KMS-11 (cell line): ENCODE data around the gene NIPAL3.

ENCODE experiments used
- H2AFZ ChIP-seq: fragments of 200-600 bp; sonication (generic); 2 replicates; pipeline ENCODE4 v1.6.1; 2016; ENCODE audit warnings: antibody characterized with exemption, mixed run types, low read depth
- H3K27ac ChIP-seq: fragments of 200-600 bp; sonication (generic); 2 replicates; pipeline ENCODE4 v1.6.1; 2016; ENCODE audit warnings: mild to moderate bottlenecking, mixed run types
- H3K27me3 ChIP-seq: fragments of 200-600 bp; sonication (generic); 2 replicates; pipeline ENCODE4 v1.6.1; 2017; ENCODE audit warnings: mild to moderate bottlenecking, low read depth, mixed run types, moderate library complexity; ENCODE audit not compliant: insufficient read depth
- H3K36me3 ChIP-seq: fragments of 200-600 bp; sonication (generic); 2 replicates; pipeline ENCODE4 v1.6.1; 2017; ENCODE audit warnings: mild to moderate bottlenecking, mixed run types; ENCODE audit not compliant: insufficient read depth
- H3K4me1 ChIP-seq: fragments of 200-600 bp; sonication (generic); 2 replicates; pipeline ENCODE4 v1.6.1; 2016; ENCODE audit warnings: mild to moderate bottlenecking, low read depth, mixed run types; ENCODE audit not compliant: poor library complexity, severe bottlenecking
- H3K4me2 ChIP-seq: fragments of 200-600 bp; sonication (generic); 2 replicates; pipeline ENCODE4 v1.7.0; 2016; ENCODE audit warnings: mild to moderate bottlenecking, mixed run types
- H3K4me3 ChIP-seq: fragments of 200-600 bp; sonication (generic); IDR thresholded peaks from 2 replicates; pipeline ENCODE4 v1.6.1; 2017; ENCODE audit warnings: low read depth, low read length, mixed read lengths; ENCODE audit not compliant: insufficient read depth
- H3K79me2 ChIP-seq: fragments of 200-600 bp; sonication (generic); 2 replicates; pipeline ENCODE4 v1.6.1; 2016; ENCODE audit warnings: low read depth, mixed run types; ENCODE audit not compliant: insufficient read depth
- H3K9ac ChIP-seq: fragments of 200-600 bp; sonication (generic); 2 replicates; pipeline ENCODE4 v1.6.1; 2016; ENCODE audit warnings: mild to moderate bottlenecking, mixed run types
- H4K20me1 ChIP-seq: fragments of 200-600 bp; sonication (generic); 2 replicates; pipeline ENCODE4 v1.6.1; 2016; ENCODE audit warnings: mild to moderate bottlenecking, mixed run types; ENCODE audit not compliant: insufficient read depth
- TF ChIP-seq, protein P1 (sequence below): fragments of 200-600 bp; sonication (generic); conservative IDR thresholded peaks from 2 replicates; pipeline ENCODE4 v1.6.1; 2017; ENCODE audit warnings: low read depth, mild to moderate bottlenecking, antibody characterized with exemption, low read length, moderate library complexity, mixed read lengths

NIPAL3 gene

DNA sequence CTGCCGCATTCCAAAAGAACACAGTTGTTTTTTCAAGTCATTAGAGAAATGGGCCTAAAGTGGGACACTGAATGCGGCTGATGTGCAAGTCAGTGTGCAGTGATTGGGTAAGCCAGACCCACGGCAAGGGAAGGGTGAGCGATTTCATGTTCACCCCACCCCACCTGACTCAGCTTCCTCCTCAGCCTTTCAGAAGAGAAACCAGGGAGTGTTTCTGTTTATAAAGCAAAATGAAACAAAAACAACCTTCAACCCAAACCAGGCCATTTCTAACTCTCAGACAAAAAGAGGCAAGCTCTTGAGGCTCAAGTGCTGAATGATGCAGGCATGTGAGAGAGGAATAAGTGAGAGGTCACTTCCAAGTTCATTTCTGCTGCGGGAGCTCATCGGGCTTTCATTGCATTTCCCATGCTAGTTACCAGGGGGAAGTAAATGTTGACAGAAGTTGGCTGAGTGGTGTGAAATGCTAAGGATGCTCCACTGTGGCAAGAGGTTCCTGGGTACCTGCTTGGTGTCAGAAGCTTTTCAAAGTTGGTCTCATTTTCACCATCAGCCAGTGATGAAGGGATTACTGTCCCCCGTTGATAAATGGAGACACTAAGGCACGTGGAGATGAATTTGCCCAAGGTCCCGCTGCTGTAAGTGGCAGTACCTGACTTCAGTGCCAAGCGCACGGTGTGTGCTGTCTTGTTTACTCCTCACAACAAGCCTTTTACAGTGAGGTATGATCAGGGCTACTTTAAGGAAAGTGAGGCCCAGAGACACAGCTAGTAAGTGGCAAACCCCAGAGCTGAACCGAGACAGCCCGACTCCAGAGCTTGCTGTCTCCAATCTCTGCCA, 31.1 kb upstream of the NIPAL3 start:
- peak overlapping the region; percentile 69 for H3K27ac ChIP-seq

DNA sequence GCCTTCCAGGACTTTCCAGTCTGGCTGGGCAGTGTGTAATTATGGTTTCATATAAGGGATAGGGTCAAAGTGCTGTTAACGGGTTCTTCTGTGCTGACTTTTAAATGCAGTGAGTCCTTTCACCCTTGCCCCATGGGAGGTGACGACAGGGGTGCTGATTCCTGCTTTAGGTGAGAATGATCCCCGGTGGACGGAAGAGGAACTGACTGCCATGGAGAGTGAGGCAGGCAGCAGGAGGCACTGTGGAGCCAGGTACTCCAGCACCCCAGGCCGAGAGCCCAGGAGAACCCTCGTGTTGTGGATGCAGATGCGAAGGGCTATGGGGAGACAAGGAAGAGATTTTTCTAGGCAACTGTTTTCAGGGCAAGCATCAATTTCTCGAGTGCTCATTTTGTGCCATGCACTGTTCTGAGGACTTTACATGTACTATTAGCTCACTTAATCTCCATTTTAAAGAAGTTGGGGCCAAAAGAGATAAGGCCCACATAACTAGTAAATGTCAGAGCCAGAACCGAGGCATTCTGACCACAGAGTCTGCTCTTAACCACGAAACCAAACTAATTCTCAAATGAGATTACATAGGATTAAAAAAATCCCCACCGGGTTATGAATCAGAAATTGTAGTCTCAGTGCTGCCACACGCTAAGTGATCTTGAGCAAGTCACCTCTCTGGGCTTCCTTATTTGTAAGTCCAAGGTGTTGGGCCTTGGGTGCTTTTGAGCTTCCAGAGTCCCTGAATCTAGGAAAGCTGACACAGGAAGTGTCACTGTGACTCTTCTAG, 30.3 kb upstream of the NIPAL3 start:
- Histone ChIP-seq H4K20me1 (no peaks in the 10 kb centered on the region), H2AFZ (no peak overlapping the region), H3K4me3 (no peak overlapping the region), H3K27ac (peak overlapping the region; percentile 69), H3K4me1 (peaks cover 70% of the 10 kb centered on the region), H3K4me2 (peak overlapping the region; percentile 93), H3K27me3 (no peaks in the 10 kb centered on the region), H3K36me3 (no peaks in the 10 kb centered on the region), H3K79me2 (no peaks in the 10 kb centered on the region), H3K9ac (peak overlapping the region; percentile 13; the same call in 1 of the 2 replicates)
- TF ChIP-seq, protein P1, sequence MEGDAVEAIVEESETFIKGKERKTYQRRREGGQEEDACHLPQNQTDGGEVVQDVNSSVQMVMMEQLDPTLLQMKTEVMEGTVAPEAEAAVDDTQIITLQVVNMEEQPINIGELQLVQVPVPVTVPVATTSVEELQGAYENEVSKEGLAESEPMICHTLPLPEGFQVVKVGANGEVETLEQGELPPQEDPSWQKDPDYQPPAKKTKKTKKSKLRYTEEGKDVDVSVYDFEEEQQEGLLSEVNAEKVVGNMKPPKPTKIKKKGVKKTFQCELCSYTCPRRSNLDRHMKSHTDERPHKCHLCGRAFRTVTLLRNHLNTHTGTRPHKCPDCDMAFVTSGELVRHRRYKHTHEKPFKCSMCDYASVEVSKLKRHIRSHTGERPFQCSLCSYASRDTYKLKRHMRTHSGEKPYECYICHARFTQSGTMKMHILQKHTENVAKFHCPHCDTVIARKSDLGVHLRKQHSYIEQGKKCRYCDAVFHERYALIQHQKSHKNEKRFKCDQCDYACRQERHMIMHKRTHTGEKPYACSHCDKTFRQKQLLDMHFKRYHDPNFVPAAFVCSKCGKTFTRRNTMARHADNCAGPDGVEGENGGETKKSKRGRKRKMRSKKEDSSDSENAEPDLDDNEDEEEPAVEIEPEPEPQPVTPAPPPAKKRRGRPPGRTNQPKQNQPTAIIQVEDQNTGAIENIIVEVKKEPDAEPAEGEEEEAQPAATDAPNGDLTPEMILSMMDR = peak; percentile 73

More for the DNA sequence above, 31.1 kb upstream of the NIPAL3 start:
- Histone ChIP-seq H3K4me2 (peak overlapping the region; percentile 93), H4K20me1 (no peaks in the 10 kb centered on the region), H2AFZ (peak overlapping the region; percentile 48), H3K4me3 (no peak overlapping the region), H3K9ac (peak overlapping the region; percentile 13; the same call in 1 of the 2 replicates), H3K36me3 (no peaks in the 10 kb centered on the region), H3K27me3 (no peaks in the 10 kb centered on the region), H3K79me2 (no peaks in the 10 kb centered on the region), H3K4me1 (peaks cover 61% of the 10 kb centered on the region)
- TF ChIP-seq, protein P1 = no peak

DNA sequence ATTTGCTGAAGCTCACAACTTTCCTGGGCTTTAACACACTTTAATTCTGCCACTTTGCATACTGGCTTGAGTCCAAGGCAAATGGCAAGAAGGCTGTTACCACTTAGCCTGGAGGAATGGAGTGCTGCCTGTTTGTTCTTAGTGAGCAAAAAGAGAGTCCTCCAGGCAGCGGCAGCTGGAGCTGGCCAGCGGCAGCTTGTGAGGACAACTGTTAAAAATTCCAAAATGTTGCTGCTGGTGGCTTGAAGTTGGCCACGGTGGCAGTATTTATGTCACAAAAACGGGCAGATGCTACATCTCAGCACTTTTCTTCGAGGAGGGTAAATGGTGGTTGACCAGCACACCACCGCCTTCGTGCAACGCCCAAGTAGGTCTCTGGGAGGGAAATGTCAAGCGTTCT, 29.4 kb upstream of the NIPAL3 start:
- TF ChIP-seq, protein P1 = no peak
- no peaks in the 10 kb centered on the region for H3K79me2 ChIP-seq
- peak overlapping the region; percentile 93 for H3K4me2 ChIP-seq
- H3K4me3 ChIP-seq = no peak overlapping the region
- H4K20me1 ChIP-seq = no peaks in the 10 kb centered on the region
- peak overlapping the region; percentile 69; the same call in 1 of the 2 replicates for H3K27ac ChIP-seq
- H2AFZ ChIP-seq = no peak overlapping the region
- H3K36me3 ChIP-seq = no peaks in the 10 kb centered on the region
- H3K27me3 ChIP-seq = no peaks in the 10 kb centered on the region
- H3K4me1 ChIP-seq = peaks cover 79% of the 10 kb centered on the region
- H3K9ac ChIP-seq = no peak overlapping the region; the same call in 1 of the 2 replicates

DNA sequence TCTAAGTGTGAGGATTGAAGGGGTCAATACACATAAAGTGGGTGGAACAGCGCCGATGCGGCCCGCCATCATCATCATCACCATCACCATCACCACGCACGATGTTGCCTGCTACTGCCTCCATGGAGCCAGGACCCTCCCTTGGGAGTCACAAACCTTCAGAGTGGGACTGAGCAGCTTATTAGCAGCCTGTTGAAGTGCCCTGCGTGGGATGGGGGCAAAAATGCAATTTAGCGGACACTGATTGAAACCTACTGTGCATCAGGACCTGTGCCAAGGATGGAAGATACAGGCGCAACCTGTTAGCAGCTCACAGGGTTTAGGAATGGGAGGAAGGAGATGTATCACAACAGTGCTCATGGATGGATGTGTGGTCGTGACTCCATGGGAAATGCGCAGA, 28.7 kb upstream of the NIPAL3 start:
- Histone ChIP-seq H3K36me3 (no peaks in the 10 kb centered on the region), H3K27me3 (no peaks in the 10 kb centered on the region), H3K4me3 (no peak overlapping the region), H4K20me1 (no peaks in the 10 kb centered on the region), H3K79me2 (no peaks in the 10 kb centered on the region), H3K27ac (no peak overlapping the region), H3K9ac (no peak overlapping the region), H3K4me2 (peak overlapping the region; percentile 93), H2AFZ (no peak overlapping the region), H3K4me1 (peaks cover 82% of the 10 kb centered on the region)
- TF ChIP-seq, protein P1 = no peak
